Stimulated activated CD8-positive, alpha-beta memory T cell treated with anti-CD3 and anti-CD28 coated beads, Interleukin-15, amount 100 ng/mL, for 1 hour (primary cell): ENCODE measurements around the gene ADGRD2.

ENCODE experiments used
- DNase-seq: peaks from one replicate; pipeline ENCODE4 v3.0.0-alpha.2; 2020; ENCODE audit warnings: low read depth

Gene ADGRD2

GRCh38 chr9:124511891-124512805 lies 61.9 kb downstream of the ADGRD2 start:
- DNase-seq: no peak

- no peak for DNase-seq
These were observed 62.6 kb downstream of the ADGRD2 start for GRCh38 chr9:124512806-124513204.

- no peak for DNase-seq
These were observed 63.2 kb downstream of the ADGRD2 start for GRCh38 chr9:124513376-124513994.

- DNase-seq: no peak
These were observed 63.9 kb downstream of the ADGRD2 start for GRCh38 chr9:124514125-124514524.

- DNase-seq: no peak
These were observed 64.6 kb downstream of the ADGRD2 start for GRCh38 chr9:124514874-124515273.

GRCh38 chr9:124517600-124517999 lies 67.3 kb downstream of the ADGRD2 start:
- DNase-seq: no peak

- no peak for DNase-seq
These were observed 67.9 kb downstream of the ADGRD2 start for GRCh38 chr9:124518116-124518515.

GRCh38 chr9:124520206-124520596 lies 70.0 kb downstream of the ADGRD2 start:
- DNase-seq: no peak

- DNase-seq: no peak
These were observed 70.9 kb downstream of the ADGRD2 start for GRCh38 chr9:124521142-124521541.

- no peak for DNase-seq
These were observed 72.2 kb downstream of the ADGRD2 start for GRCh38 chr9:124522121-124523098.

GRCh38 chr9:124526174-124526573 lies 75.9 kb downstream of the ADGRD2 start:
- no peak for DNase-seq

GRCh38 chr9:124527781-124528180 lies 77.5 kb downstream of the ADGRD2 start:
- no peak for DNase-seq
